MG63 (cell line): ENCODE results near the gene KCNK18. TPM values are rescaled to one million over a fixed set of nuclear protein-coding genes. Genes with fewer than 3 reads are reported as not detected.
A peak's percentile ranks its signal among the peaks of the same experiment; 100 is the strongest.
"Not testable (repeated sequence)": the region's sequence is repeated elsewhere in the genome, so short reads cannot be mapped to it uniquely, and the experiment has no call there.

Source experiments
- DNase-seq: peaks from one replicate; pipeline ENCODE4 v3.0.0-alpha.2; 2020
- H3K27me3 ChIP-seq: fragments of 250-450 bp; sonication (Bioruptor Pico); 2 replicates; pipeline ENCODE4 v1.5.1; 2020; ENCODE audit warnings: mild to moderate bottlenecking, moderate library complexity
- H3K36me3 ChIP-seq: fragments of 250-450 bp; sonication (Bioruptor Pico); 2 replicates; pipeline ENCODE4 v1.5.1; 2020; ENCODE audit warnings: mild to moderate bottlenecking, moderate library complexity
- H3K4me3 ChIP-seq: fragments of 250-450 bp; sonication (Bioruptor Pico); 2 replicates; pipeline ENCODE4 v1.5.1; 2020; ENCODE audit warnings: mild to moderate bottlenecking, moderate library complexity
- H3K9me3 ChIP-seq: fragments of 250-450 bp; sonication (Bioruptor Pico); 2 replicates; pipeline ENCODE4 v1.5.1; 2020; ENCODE audit warnings: mild to moderate bottlenecking, moderate library complexity
- total RNA-seq: library from RNA; depleted of rRNA; stranded (reverse); fragments of >200 nt; shearing (Covaris generic); gene quantifications from 2 replicates; pipeline ENCODE4 v1.2.3, GENCODE V29; 2014; ENCODE audit warnings: low replicate concordance

Gene KCNK18
- total RNA-seq, 1 experiment from 2014 or later: not detected

- DNase-seq: peak; percentile 56
Observed at GRCh38 chr10:117167789-117168674, 29.3 kb upstream of the KCNK18 start.

DNA sequence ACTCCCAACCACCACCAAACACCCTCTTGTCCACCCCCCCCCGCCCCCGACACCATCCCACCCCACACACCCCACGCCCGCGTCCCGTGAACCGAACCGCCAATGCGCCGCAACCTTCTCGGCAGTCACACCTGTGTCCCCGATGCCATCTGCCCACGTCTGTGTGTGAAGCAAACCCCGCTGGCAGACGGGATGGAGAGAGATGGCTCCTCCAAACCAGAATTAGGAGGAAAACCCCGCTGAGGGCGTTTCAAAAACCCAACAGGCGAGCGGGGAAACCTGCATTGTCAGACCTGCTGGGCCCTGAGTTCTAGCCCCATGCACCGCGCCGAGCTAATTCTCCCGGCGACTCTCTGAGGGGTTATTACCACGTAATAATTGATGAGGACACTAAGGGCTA, 28.6 kb upstream of the KCNK18 start:
- Histone ChIP-seq H3K4me3 (no peak overlapping the region), H3K9me3 (no peaks in the 10 kb centered on the region), H3K27me3 (peaks cover 22% of the 10 kb centered on the region), H3K36me3 (no peaks in the 10 kb centered on the region)
- no peak for DNase-seq

More at GRCh38 chr10:117167789-117168674, 29.3 kb upstream of the KCNK18 start:
- H3K9me3 ChIP-seq: no peaks in the 10 kb centered on the region
- no peaks in the 10 kb centered on the region for H3K36me3 ChIP-seq
- H3K4me3 ChIP-seq: peak overlapping the region; percentile 28
- peaks cover 22% of the 10 kb centered on the region for H3K27me3 ChIP-seq

- Histone ChIP-seq H3K4me3 (no peak overlapping the region), H3K27me3 (peaks cover 25% of the 10 kb centered on the region), H3K9me3 (no peaks in the 10 kb centered on the region), H3K36me3 (no peaks in the 10 kb centered on the region)
- DNase-seq: no peak
Observed at GRCh38 chr10:117169480-117169879, 27.8 kb upstream of the KCNK18 start.

DNA sequence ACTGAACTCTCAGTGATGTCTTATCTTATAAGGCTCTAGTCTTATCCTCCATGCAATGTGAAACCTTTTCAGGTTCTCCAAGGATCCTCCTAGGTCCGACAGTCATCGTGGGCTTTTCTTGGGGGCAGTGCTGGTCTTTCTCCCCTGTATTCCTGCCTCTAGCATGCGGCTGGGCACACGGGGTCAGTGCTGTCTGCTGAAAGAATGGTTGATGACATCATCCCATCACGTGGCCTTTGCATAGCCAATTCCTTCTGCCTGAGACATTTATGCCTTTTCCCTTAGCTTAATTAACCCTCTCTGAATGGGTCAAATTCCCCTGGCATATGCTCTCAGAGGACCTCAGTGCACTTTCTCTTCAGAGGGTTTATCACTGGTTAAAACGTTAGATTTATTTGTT, 27.0 kb upstream of the KCNK18 start:
- Histone ChIP-seq H3K27me3 (peaks cover 25% of the 10 kb centered on the region), H3K36me3 (no peaks in the 10 kb centered on the region), H3K9me3 (no peaks in the 10 kb centered on the region), H3K4me3 (no peak overlapping the region)
- DNase-seq: no peak

DNA sequence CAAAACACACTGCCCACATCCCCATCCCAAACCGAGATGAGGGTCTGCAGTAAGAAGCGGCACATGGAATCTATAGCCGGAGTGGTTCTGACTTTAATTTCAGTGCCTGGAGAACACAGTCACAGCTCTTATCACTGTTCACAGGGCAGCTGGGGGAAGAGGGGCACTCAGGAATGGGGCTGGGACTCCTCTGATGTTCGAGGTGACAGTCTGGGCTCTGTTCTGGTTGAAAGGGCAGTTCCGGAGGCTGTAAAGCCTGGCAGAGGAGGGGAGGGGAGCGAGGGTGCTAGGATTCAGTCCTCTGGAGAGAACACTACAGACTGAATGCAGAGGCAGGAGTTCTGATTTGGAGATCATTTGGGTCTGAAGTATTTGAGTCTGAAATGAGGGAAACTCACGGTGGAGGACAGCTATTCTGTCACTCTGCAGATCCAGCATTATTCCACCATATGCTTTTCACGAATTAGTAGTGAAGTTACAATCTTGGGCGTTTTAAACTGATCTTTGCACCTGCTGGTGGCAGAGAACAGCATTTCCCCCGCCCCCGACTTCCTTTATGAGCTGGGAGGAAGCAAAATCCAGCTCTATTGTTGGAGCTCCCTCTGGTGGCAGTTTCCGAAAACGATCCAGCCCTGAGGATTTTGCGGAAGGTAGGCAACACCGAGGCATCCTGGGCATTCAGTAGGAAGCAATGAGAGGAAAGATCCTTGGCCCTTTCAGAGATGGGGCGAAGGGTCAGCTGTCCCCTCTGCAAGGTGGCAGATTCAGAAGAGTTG, 22.7 kb upstream of the KCNK18 start:
- H3K27me3 ChIP-seq: peaks cover 19% of the 10 kb centered on the region
- peak; percentile 54 for DNase-seq
- no peaks in the 10 kb centered on the region for H3K9me3 ChIP-seq
- peak overlapping the region; percentile 28 for H3K4me3 ChIP-seq
- no peaks in the 10 kb centered on the region for H3K36me3 ChIP-seq

- no peaks in the 10 kb centered on the region for H3K9me3 ChIP-seq
- DNase-seq: no peak
- peak overlapping the region; percentile 28 for H3K4me3 ChIP-seq
- H3K36me3 ChIP-seq: no peaks in the 10 kb centered on the region
- H3K27me3 ChIP-seq: peaks cover 19% of the 10 kb centered on the region
Observed at GRCh38 chr10:117175215-117175900, 21.9 kb upstream of the KCNK18 start.

DNA sequence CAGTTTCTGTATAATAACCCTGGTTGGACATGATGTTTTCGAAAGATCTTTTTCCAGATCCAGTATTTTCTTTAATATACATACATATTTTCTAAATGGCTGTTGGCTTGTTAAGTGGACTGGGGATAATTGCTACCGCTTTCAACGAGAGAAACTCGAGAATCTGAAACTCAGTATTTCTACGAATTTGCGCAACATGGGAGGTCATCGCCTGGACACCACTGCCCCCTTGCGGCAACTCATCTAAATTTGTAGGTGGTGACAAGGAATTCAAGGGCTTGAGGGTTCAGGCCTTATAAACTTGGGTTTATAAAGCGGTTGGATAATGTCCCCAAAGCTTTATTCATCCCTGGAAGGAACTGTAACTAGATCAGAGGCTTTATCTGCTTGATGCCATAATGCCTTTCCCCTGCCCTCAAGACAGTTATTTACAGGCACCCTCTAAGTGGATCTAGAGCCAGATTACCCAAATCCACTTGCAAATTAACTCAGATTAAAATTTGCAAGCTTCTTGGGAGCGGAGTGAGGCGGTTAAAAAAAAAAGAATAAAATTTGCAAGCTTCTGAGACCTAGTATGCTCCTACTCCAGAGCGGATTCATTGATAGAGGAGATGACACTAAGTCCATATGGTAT, 21.3 kb upstream of the KCNK18 start:
- peaks cover 22% of the 10 kb centered on the region for H3K27me3 ChIP-seq

GRCh38 chr10:117178190-117178589, 19.1 kb upstream of the KCNK18 start:
- Histone ChIP-seq H3K4me3 (no peak overlapping the region), H3K27me3 (peaks cover 6% of the 10 kb centered on the region), H3K36me3 (no peaks in the 10 kb centered on the region), H3K9me3 (no peaks in the 10 kb centered on the region)
- no peak for DNase-seq

More for the DNA sequence above, 21.3 kb upstream of the KCNK18 start:
- Histone ChIP-seq H3K36me3 (no peaks in the 10 kb centered on the region), H3K9me3 (no peaks in the 10 kb centered on the region), H3K4me3 (no peak overlapping the region)
- peak; percentile 57 for DNase-seq

DNA sequence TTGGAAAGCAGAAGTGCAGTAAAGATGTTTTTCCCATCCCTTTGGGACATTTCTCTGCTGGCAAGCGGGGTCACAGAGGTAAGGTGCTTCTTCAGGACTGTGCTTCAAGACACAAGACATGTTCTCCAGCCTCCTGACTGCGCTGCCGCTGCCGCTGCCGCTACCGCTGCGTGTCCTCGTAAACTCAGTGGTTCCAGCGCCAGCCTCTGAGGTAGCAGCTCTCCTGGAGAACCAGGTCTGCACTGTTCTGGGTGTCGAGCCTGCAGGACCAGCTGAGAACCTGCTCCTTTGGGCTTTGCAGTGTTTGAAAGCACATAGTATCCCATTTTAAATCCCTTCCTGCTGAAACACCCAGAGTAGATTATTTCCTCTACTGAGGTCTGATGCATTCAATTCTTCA, 13.0 kb upstream of the KCNK18 start:
- Histone ChIP-seq H3K36me3 (no peaks in the 10 kb centered on the region), H3K27me3 (0 out of 2 replicates have a peak, but pooled peaks cover 3% of the 10 kb centered on the region), H3K4me3 (no peak overlapping the region), H3K9me3 (no peaks in the 10 kb centered on the region)
- no peak for DNase-seq

DNA sequence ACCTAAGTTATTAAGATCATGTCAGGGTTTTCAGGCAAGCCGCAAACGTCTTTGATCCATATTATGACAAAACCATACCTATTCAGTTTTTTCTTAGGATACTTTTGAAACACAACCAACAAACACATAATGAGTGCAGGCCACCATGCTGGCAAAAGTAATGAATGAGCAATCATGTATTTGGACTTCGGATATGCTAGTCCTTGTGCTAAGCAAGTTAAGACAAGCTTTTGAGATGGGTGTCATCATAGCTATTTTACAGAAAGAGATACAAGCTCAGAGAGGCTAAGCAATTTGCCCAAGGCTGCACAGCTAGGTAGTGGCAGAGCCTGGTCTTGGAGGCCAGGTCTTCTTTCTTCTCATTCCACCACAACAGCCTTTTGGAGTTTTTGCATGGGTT, 12.5 kb upstream of the KCNK18 start:
- H3K4me3 ChIP-seq: no peak overlapping the region

GRCh38 chr10:117185817-117186216, 11.5 kb upstream of the KCNK18 start:
- H3K4me3 ChIP-seq, H3K36me3 ChIP-seq, H3K27me3 ChIP-seq, DNase-seq, H3K9me3 ChIP-seq: not testable (repeated sequence)

More for the DNA sequence above, 12.5 kb upstream of the KCNK18 start:
- Histone ChIP-seq H3K27me3 (0 out of 2 replicates have a peak, but pooled peaks cover 3% of the 10 kb centered on the region), H3K9me3 (no peaks in the 10 kb centered on the region), H3K36me3 (no peaks in the 10 kb centered on the region)
- DNase-seq: no peak

GRCh38 chr10:117186832-117187615, 10.3 kb upstream of the KCNK18 start:
- H3K9me3 ChIP-seq: no peaks in the 10 kb centered on the region
- DNase-seq: no peak

GRCh38 chr10:117188371-117188770, 8.9 kb upstream of the KCNK18 start:
- Histone ChIP-seq H3K36me3 (no peaks in the 10 kb centered on the region), H3K27me3 (no peaks in the 10 kb centered on the region), H3K4me3 (no peak overlapping the region), H3K9me3 (no peaks in the 10 kb centered on the region)
- no peak for DNase-seq

More at GRCh38 chr10:117186832-117187615, 10.3 kb upstream of the KCNK18 start:
- Histone ChIP-seq H3K27me3 (no peaks in the 10 kb centered on the region), H3K36me3 (no peaks in the 10 kb centered on the region), H3K4me3 (no peak overlapping the region)

DNA sequence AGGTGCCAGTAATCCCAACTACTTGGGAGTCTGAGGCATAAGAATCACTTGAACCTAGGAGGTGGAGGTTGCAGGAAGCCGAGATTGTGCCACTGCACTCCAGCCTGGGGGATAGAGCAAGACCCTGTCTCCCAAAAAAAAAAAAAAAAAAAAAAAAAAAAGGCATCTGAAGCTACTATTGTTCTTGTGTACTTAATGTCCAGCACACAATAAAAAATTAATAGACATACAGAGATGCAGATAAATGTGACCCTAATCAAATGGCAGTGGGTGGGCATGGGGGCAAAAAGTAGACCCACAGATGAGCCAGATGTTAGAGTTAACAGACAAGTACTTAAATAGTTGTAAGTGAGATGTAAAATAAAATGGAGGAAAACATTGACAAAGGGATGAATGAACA, 7.7 kb upstream of the KCNK18 start:
- Histone ChIP-seq H3K4me3 (no peak overlapping the region), H3K9me3 (no peaks in the 10 kb centered on the region), H3K27me3 (no peaks in the 10 kb centered on the region), H3K36me3 (no peaks in the 10 kb centered on the region)
- DNase-seq: no peak

DNA sequence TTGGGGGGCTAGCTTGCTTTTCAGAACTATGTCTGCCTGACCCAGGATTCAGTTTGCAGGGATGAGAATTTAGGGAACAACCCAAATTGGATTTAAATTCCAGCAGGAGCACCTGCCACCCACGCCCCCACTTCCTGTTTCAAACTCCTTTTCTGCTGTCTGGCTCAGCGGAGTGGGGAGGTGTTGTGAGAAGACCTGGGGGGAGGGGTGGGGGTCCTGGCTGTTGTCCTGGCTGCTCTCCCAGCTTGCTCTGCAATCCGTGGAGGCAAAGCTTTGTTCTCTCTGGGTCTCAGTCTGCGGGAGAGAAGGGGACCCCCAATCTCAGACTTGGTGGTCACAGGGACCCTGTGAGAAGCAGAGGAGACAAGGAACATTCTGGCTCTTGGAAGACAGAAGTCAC, 799 bp downstream of the KCNK18 start:
- no peak overlapping the region for H3K4me3 ChIP-seq

GRCh38 chr10:117201826-117202225, 4.5 kb downstream of the KCNK18 start:
- Histone ChIP-seq H3K4me3 (no peak overlapping the region), H3K27me3 (no peaks in the 10 kb centered on the region), H3K9me3 (no peaks in the 10 kb centered on the region), H3K36me3 (no peaks in the 10 kb centered on the region)
- DNase-seq: no peak

More for the DNA sequence above, 799 bp downstream of the KCNK18 start:
- Histone ChIP-seq H3K36me3 (no peaks in the 10 kb centered on the region), H3K9me3 (no peaks in the 10 kb centered on the region), H3K27me3 (no peaks in the 10 kb centered on the region)
- no peak for DNase-seq
